Measurements from ENCODE around the gene CGGBP1.

Gene CGGBP1

DNA sequence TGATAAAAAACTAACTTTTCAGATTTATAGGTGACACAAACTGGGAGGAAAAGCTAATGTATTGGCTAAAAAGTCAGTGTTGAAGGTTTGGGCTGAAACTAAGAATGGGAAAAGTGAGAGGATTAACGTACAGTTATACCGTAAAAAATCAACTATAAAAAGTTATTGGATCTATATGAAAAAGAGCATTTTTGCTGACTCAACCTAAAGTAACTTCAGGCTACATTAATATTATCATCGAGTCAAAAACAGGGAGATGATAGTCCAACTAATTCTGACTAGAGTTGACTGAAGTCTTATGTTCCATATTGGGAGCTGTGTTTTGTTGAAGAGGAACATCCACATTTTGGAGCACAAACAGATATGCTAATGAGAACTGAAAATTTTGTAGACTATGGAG, 20.1 kb upstream of the CGGBP1 start:
- Histone ChIP-seq H2AFZ (ENCODE audit: low read depth, low read length) (no peak overlapping the region), H3K27me3 (ENCODE audit: control insufficient read depth in 1 of 2, insufficient read depth in 1 of 2, low read length in 2 of 2) (no peaks in the 10 kb centered on the region), H3K9me3 (ENCODE audit: control insufficient read depth, low read length) (peaks cover 5% of the 10 kb centered on the region), H3K14ac (ENCODE audit: low read length in 2 of 2) (no peak overlapping the region), H3K27ac (ENCODE audit: low read length, poor library complexity, severe bottlenecking) (no peak overlapping the region), H2BK120ac (ENCODE audit: low read depth, low read length) (no peak overlapping the region), H2BK5ac (ENCODE audit: low read depth, low read length, poor library complexity, severe bottlenecking) (no peak overlapping the region), H4K8ac (ENCODE audit: low read length) (no peak overlapping the region), H2BK15ac (ENCODE audit: low read depth, poor library complexity, severe bottlenecking) (no peak overlapping the region), H3K9ac (ENCODE audit: low read length) (no peak overlapping the region), H3K4me3 (ENCODE audit: insufficient read depth in 1 of 2, low read depth in 1 of 2, low read length in 2 of 2) (no peak overlapping the region), H4K91ac (ENCODE audit: low read length) (no peak overlapping the region), H2AK5ac (ENCODE audit: low read length, severe bottlenecking) (no peak overlapping the region), H3K4me2 (ENCODE audit: low read length, poor library complexity, severe bottlenecking) (no peak overlapping the region), H3K4ac (ENCODE audit: low read depth in 1 of 2, low read length in 2 of 2) (no peak overlapping the region), H3K36me3 (ENCODE audit: control insufficient read depth in 1 of 2, insufficient read depth in 2 of 2, low read depth in 1 of 2, low read length in 2 of 2) (peaks cover 0 to 11% of the 10 kb centered on the region in 2 experiments), H3K23ac (ENCODE audit: low read length in 2 of 2) (no peak overlapping the region), H3K4me1 (ENCODE audit: control insufficient read depth, insufficient read depth, low read depth, low read length) (no peaks in the 10 kb centered on the region), H3K18ac (ENCODE audit: low read depth in 1 of 2, low read length in 2 of 2) (no peak overlapping the region), H2BK12ac (ENCODE audit: low read length in 2 of 2) (no peak overlapping the region), H3K79me1 (replicated peaks; ENCODE audit: low read length, poor library complexity, severe bottlenecking) (peaks cover 9% of the 10 kb centered on the region)
- no peak for DNase-seq
- 100% methylated on average over 1 of the region's 3 CpGs for WGBS

DNA sequence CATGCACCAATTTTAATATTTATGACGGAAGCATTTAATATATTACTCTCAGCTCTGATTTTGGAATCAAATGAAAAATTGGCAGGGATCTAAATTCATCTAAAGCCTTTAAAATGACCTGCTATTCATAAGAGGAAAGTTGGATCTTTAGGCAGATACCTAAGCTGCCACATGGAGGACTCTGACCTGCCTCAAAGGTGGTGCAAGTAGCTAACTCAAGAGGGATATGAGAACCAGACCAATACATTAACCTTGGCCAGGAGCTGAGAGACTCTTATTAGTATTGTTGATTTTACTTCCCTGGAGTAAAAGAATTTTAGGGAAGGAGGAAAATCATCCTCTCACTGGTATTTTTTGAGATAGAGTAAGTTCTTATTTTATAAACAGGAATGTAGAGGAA, 17.9 kb upstream of the CGGBP1 start:
- Histone ChIP-seq H3K23ac (ENCODE audit: low read length in 2 of 2) (no peak overlapping the region), H3K14ac (ENCODE audit: low read length in 2 of 2) (no peak overlapping the region), H3K9ac (ENCODE audit: low read length) (no peak overlapping the region), H2BK120ac (ENCODE audit: low read depth, low read length) (no peak overlapping the region), H4K8ac (ENCODE audit: low read length) (no peak overlapping the region), H3K4me1 (ENCODE audit: control insufficient read depth, insufficient read depth, low read depth, low read length) (no peaks in the 10 kb centered on the region), H3K18ac (ENCODE audit: low read depth in 1 of 2, low read length in 2 of 2) (no peak overlapping the region), H3K79me1 (replicated peaks; ENCODE audit: low read length, poor library complexity, severe bottlenecking) (peaks cover 5% of the 10 kb centered on the region), H3K27me3 (ENCODE audit: control insufficient read depth in 1 of 2, insufficient read depth in 1 of 2, low read length in 2 of 2) (no peaks in the 10 kb centered on the region), H2BK5ac (ENCODE audit: low read depth, low read length, poor library complexity, severe bottlenecking) (no peak overlapping the region), H3K36me3 (ENCODE audit: control insufficient read depth in 1 of 2, insufficient read depth in 2 of 2, low read depth in 1 of 2, low read length in 2 of 2) (peaks cover 0 to 7% of the 10 kb centered on the region in 2 experiments), H3K4me2 (ENCODE audit: low read length, poor library complexity, severe bottlenecking) (no peak overlapping the region), H2BK15ac (ENCODE audit: low read depth, poor library complexity, severe bottlenecking) (no peak overlapping the region), H2AK5ac (ENCODE audit: low read length, severe bottlenecking) (no peak overlapping the region), H3K9me3 (ENCODE audit: control insufficient read depth, low read length) (peaks cover 8% of the 10 kb centered on the region), H4K91ac (ENCODE audit: low read length) (no peak overlapping the region), H2AFZ (ENCODE audit: low read depth, low read length) (no peak overlapping the region), H3K4me3 (ENCODE audit: insufficient read depth in 1 of 2, low read depth in 1 of 2, low read length in 2 of 2) (no peak overlapping the region), H2BK12ac (ENCODE audit: low read length in 2 of 2) (no peak overlapping the region), H3K27ac (ENCODE audit: low read length, poor library complexity, severe bottlenecking) (no peak overlapping the region), H3K4ac (ENCODE audit: low read depth in 1 of 2, low read length in 2 of 2) (no peak overlapping the region)
- WGBS, result no CpG with 5 or more reads among the region's 1 CpG
- no peak for DNase-seq

- Histone ChIP-seq H3K9ac (ENCODE audit: low read length) (no peak overlapping the region), H3K4me1 (ENCODE audit: control insufficient read depth, insufficient read depth, low read depth, low read length) (no peaks in the 10 kb centered on the region), H3K9me3 (ENCODE audit: control insufficient read depth, low read length) (peaks cover 6% of the 10 kb centered on the region), H3K14ac (ENCODE audit: low read length in 2 of 2) (no peak overlapping the region), H3K79me1 (replicated peaks; ENCODE audit: low read length, poor library complexity, severe bottlenecking) (peaks cover 4% of the 10 kb centered on the region), H2BK12ac (ENCODE audit: low read length in 2 of 2) (no peak overlapping the region), H3K36me3 (ENCODE audit: control insufficient read depth in 1 of 2, insufficient read depth in 2 of 2, low read depth in 1 of 2, low read length in 2 of 2) (peaks cover 0 to 6% of the 10 kb centered on the region in 2 experiments), H2AFZ (ENCODE audit: low read depth, low read length) (no peak overlapping the region), H3K4ac (ENCODE audit: low read depth in 1 of 2, low read length in 2 of 2) (no peak overlapping the region), H2BK120ac (ENCODE audit: low read depth, low read length) (no peak overlapping the region), H3K23ac (ENCODE audit: low read length in 2 of 2) (no peak overlapping the region), H2BK5ac (ENCODE audit: low read depth, low read length, poor library complexity, severe bottlenecking) (no peak overlapping the region), H2BK15ac (ENCODE audit: low read depth, poor library complexity, severe bottlenecking) (no peak overlapping the region), H3K27me3 (ENCODE audit: control insufficient read depth in 1 of 2, insufficient read depth in 1 of 2, low read length in 2 of 2) (no peaks in the 10 kb centered on the region), H3K18ac (ENCODE audit: low read depth in 1 of 2, low read length in 2 of 2) (no peak overlapping the region), H3K27ac (ENCODE audit: low read length, poor library complexity, severe bottlenecking) (no peak overlapping the region), H3K4me3 (ENCODE audit: insufficient read depth in 1 of 2, low read depth in 1 of 2, low read length in 2 of 2) (no peak overlapping the region), H4K91ac (ENCODE audit: low read length) (no peak overlapping the region), H2AK5ac (ENCODE audit: low read length, severe bottlenecking) (no peak overlapping the region), H4K8ac (ENCODE audit: low read length) (no peak overlapping the region), H3K4me2 (ENCODE audit: low read length, poor library complexity, severe bottlenecking) (no peak overlapping the region)
- WGBS, result 97% methylated on average over 2 of the region's 2 CpGs
- no peak for DNase-seq
These were observed 16.7 kb upstream of the CGGBP1 start for GRCh38 chr3:88075497-88075896.

GRCh38 chr3:88075072-88075471, 16.3 kb upstream of the CGGBP1 start:
- H3K27me3 ChIP-seq (ENCODE audit: control insufficient read depth in 1 of 2, insufficient read depth in 1 of 2, low read length in 2 of 2), result no peaks in the 10 kb centered on the region
- no peak overlapping the region for H3K4me3 ChIP-seq (ENCODE audit: insufficient read depth in 1 of 2, low read depth in 1 of 2, low read length in 2 of 2)

More at GRCh38 chr3:88075072-88075471, 16.3 kb upstream of the CGGBP1 start:
- Histone ChIP-seq H4K91ac (ENCODE audit: low read length) (no peak overlapping the region), H3K4me2 (ENCODE audit: low read length, poor library complexity, severe bottlenecking) (no peak overlapping the region), H2AK5ac (ENCODE audit: low read length, severe bottlenecking) (no peak overlapping the region), H4K8ac (ENCODE audit: low read length) (no peak overlapping the region), H2BK15ac (ENCODE audit: low read depth, poor library complexity, severe bottlenecking) (no peak overlapping the region), H2BK12ac (ENCODE audit: low read length in 2 of 2) (no peak overlapping the region), H2BK120ac (ENCODE audit: low read depth, low read length) (no peak overlapping the region), H2BK5ac (ENCODE audit: low read depth, low read length, poor library complexity, severe bottlenecking) (no peak overlapping the region), H3K18ac (ENCODE audit: low read depth in 1 of 2, low read length in 2 of 2) (no peak overlapping the region), H3K36me3 (ENCODE audit: control insufficient read depth in 1 of 2, insufficient read depth in 2 of 2, low read depth in 1 of 2, low read length in 2 of 2) (peaks cover 0 to 6% of the 10 kb centered on the region in 2 experiments), H3K27ac (ENCODE audit: low read length, poor library complexity, severe bottlenecking) (no peak overlapping the region), H3K9me3 (ENCODE audit: control insufficient read depth, low read length) (peaks cover 6% of the 10 kb centered on the region), H3K4me1 (ENCODE audit: control insufficient read depth, insufficient read depth, low read depth, low read length) (no peaks in the 10 kb centered on the region), H3K4ac (ENCODE audit: low read depth in 1 of 2, low read length in 2 of 2) (no peak overlapping the region), H3K23ac (ENCODE audit: low read length in 2 of 2) (no peak overlapping the region), H2AFZ (ENCODE audit: low read depth, low read length) (no peak overlapping the region), H3K9ac (ENCODE audit: low read length) (no peak overlapping the region), H3K14ac (ENCODE audit: low read length in 2 of 2) (no peak overlapping the region), H3K79me1 (replicated peaks; ENCODE audit: low read length, poor library complexity, severe bottlenecking) (peaks cover 4% of the 10 kb centered on the region)
- WGBS, result 100% methylated on average over 1 of the region's 2 CpGs
- no peak for DNase-seq

Measured in mesenchymal stem cell (in vitro differentiated cells and primary cell).